K562 (cell line): ENCODE results near the gene TMEM116. TPM values are rescaled to one million over a fixed set of nuclear protein-coding genes. Genes with fewer than 3 reads are reported as not detected.
A peak's percentile ranks its signal among the peaks of the same experiment; 100 is the strongest.

ENCODE experiments used
- E2F4 ChIP-seq: sonication (generic); formaldehyde crosslinking; IDR thresholded peaks from 2 replicates; pipeline ENCODE4 v1.8.0; 2022; ENCODE audit warnings: mild to moderate bottlenecking, low read depth, missing genetic modification reagents
- HBP1 ChIP-seq: fragments of 450-650 bp; formaldehyde crosslinking; IDR thresholded peaks from 2 replicates; pipeline ENCODE4 v1.4.0; 2022; ENCODE audit warnings: missing genetic modification characterization
- HNRNPLL ChIP-seq: fragments of 200-400 bp; formaldehyde crosslinking; IDR thresholded peaks from 2 replicates; pipeline ENCODE4 v1.6.1; 2017; ENCODE audit warnings: low read length, low read depth, mild to moderate bottlenecking; ENCODE audit not compliant: poor library complexity, severe bottlenecking
- MECOM ChIP-seq: fragments of 250-450 bp; sonication (Bioruptor Pico); IDR thresholded peaks from 2 replicates; pipeline ENCODE4 v1.8.0; 2022; ENCODE audit warnings: inconsistent platforms
- MEIS2 ChIP-seq: fragments of 450-650 bp; IDR thresholded peaks from 2 replicates; pipeline ENCODE4 v1.6.1; 2014; ENCODE audit warnings: mild to moderate bottlenecking; ENCODE audit not compliant: partially characterized antibody
- MIER1 ChIP-seq: fragments of 450-650 bp; IDR thresholded peaks from 2 replicates; pipeline ENCODE4 v1.6.1; 2016; ENCODE audit warnings: antibody characterized with exemption, mild to moderate bottlenecking, low read depth
- NR2C1 ChIP-seq, 2 experiments: fragments of 450-650 bp; IDR thresholded peaks; 2 replicates each; pipeline ENCODE4 v1.6.1; 2017; ENCODE audit warnings: mild to moderate bottlenecking in 2 of 2, antibody characterized with exemption in 1 of 2, inconsistent platforms in 1 of 2, missing compliant biosample characterization in 1 of 2, missing genetic modification characterization in 1 of 2
- POLR2B ChIP-seq: fragments of 450-650 bp; IDR thresholded peaks from 2 replicates; pipeline ENCODE4 v1.6.1; 2018; ENCODE audit warnings: low read depth; ENCODE audit not compliant: partially characterized antibody
- RBFOX2 ChIP-seq: fragments of 200-400 bp; formaldehyde crosslinking; IDR thresholded peaks from 2 replicates; pipeline ENCODE4 v1.6.1; 2017; ENCODE audit warnings: low read depth, mild to moderate bottlenecking, low read length, moderate library complexity
- SP1 ChIP-seq: sonication (generic); formaldehyde crosslinking; IDR thresholded peaks from 2 replicates; pipeline ENCODE4 v1.8.1; 2022; ENCODE audit warnings: mild to moderate bottlenecking, missing genetic modification reagents
- SRF ChIP-seq, 2 experiments: fragments of 250-450, 450-650 bp in 1 of 2; sonication (Bioruptor Pico) in 1 of 2; sonication (generic) in 1 of 2; formaldehyde crosslinking; IDR thresholded peaks; 2 replicates each; pipeline versions ENCODE4 v1.5.0 to v1.5.1; 2020 to 2022; ENCODE audit warnings: mild to moderate bottlenecking in 1 of 2, missing genetic modification reagents in 1 of 2
- TCF3 ChIP-seq: sonication (generic); formaldehyde crosslinking; IDR thresholded peaks from 2 replicates; pipeline ENCODE4 v1.4.0; 2020; ENCODE audit warnings: mild to moderate bottlenecking, missing genetic modification reagents
- TSC22D4 ChIP-seq: fragments of 450-650 bp; IDR thresholded peaks from 2 replicates; pipeline ENCODE4 v1.6.1; 2016; ENCODE audit warnings: missing genetic modification characterization, missing biosample characterization, control low read depth
- VEZF1 ChIP-seq: fragments of 200-800 bp; sonication (Bioruptor generic); IDR thresholded peaks from 2 replicates; pipeline ENCODE4 v1.6.1; 2017; ENCODE audit warnings: missing genetic modification characterization, missing compliant biosample characterization
- ZNF23 ChIP-seq: fragments of 250-450 bp; sonication (Bioruptor Pico); IDR thresholded peaks from 2 replicates; pipeline ENCODE4 v1.4.0; 2020; ENCODE audit warnings: mild to moderate bottlenecking
- ZNF282 ChIP-seq: sonication (generic); formaldehyde crosslinking; IDR thresholded peaks from 2 replicates; pipeline ENCODE4 v1.8.1; 2023; ENCODE audit warnings: missing genetic modification reagents
- ZNF589 ChIP-seq: fragments of 200-800 bp; sonication (Bioruptor generic); IDR thresholded peaks from 2 replicates; pipeline ENCODE4 v1.6.1; 2016; ENCODE audit warnings: low read depth, missing genetic modification characterization, missing compliant biosample characterization
- ZNF592 ChIP-seq: fragments of 450-650 bp; IDR thresholded peaks from 2 replicates; pipeline ENCODE4 v1.6.1; 2017; ENCODE audit warnings: antibody characterized with exemption, mild to moderate bottlenecking
- ZNF77 ChIP-seq: fragments of 250-450 bp; sonication (Bioruptor Pico); IDR thresholded peaks from 2 replicates; pipeline ENCODE4 v1.5.0; 2020
- polyA plus RNA-seq, 8 experiments: library from polyadenylated mRNA; depleted of rRNA in 4 of 8; stranded (reverse) in 5 of 8; unstranded in 3 of 8; fragments of >200 nt; fragmentation: Nextera tagmentation in 2 of 8; fragmentation: Illumina TruSeq in 1 of 8; extraction: Ambion mirVana in 2 of 8; extraction: Trizol in 1 of 8; gene quantifications; 2 replicates each; pipeline versions ENCODE4 v1.2.1 to v1.2.3, GENCODE V29; 2011 to 2014; ENCODE audit warnings: inconsistent platforms in 1 of 8, missing spikeins in 1 of 8
- total RNA-seq, 7 experiments: library from RNA; depleted of rRNA in 6 of 7; stranded (reverse); fragments of >200 nt in 6 of 7; fragmentation: Illumina TruSeq in 2 of 7; extraction: Trizol in 2 of 7; gene quantifications; 2 replicates each; pipeline versions ENCODE4 v1.2.1 to v1.2.3, GENCODE V29; 2011 to 2021; ENCODE audit warnings: low replicate concordance in 1 of 7

TMEM116 gene
- total and polyA plus RNA-seq, 9 of the 15 experiments (the other 6 are each of a cell fraction or from before 2014, with no cell fraction given): 5.2 to 78.6 (median 13.9) TPM

GRCh38 chr12:112005419-112006395 is 7.3 kb downstream of the TMEM116 start (continued):
- TF ChIP-seq MIER1: no peak
- no peak for TF ChIP-seq ZNF77 (CRISPR knock-in tag)
- no peak for TF ChIP-seq ZNF23
- no peak for TF ChIP-seq TCF3
- no peak for TF ChIP-seq MEIS2
- 0 out of 2 replicates have a peak, but pooled peaks have one; percentile 59 for TF ChIP-seq HBP1 (CRISPR knock-in tag)
- TF ChIP-seq ZNF282 (CRISPR knock-in tag): no peak
- peak; percentile 60 for TF ChIP-seq POLR2B
- TF ChIP-seq MECOM (CRISPR knock-in tag): no peak
- TF ChIP-seq NR2C1 (IDR thresholded peaks at IDR 0.05): peak; percentile 55; the same call in 1 of the 2 replicates
- no peak for TF ChIP-seq NR2C1 (tag; IDR thresholded peaks at IDR 0.05)
- peak; percentile 22; the same call in 1 of the 2 replicates for TF ChIP-seq ZNF592
- TF ChIP-seq VEZF1: no peak
- no peak for TF ChIP-seq E2F4 (CRISPR knock-in tag)
- TF ChIP-seq SP1 (CRISPR knock-in tag): no peak
- TF ChIP-seq ZNF589 (CRISPR knock-in tag): no peak
- no peak for TF ChIP-seq RBFOX2
- TF ChIP-seq SRF (CRISPR knock-in tag; IDR thresholded peaks at IDR 0.05): no peak
- TF ChIP-seq HNRNPLL: no peak
- 0 out of 2 replicates have a peak, but pooled peaks have one; percentile 11 for TF ChIP-seq TSC22D4 (tag)
